PC-9 (cell line): ENCODE results near the gene RUFY3.

Experiments used
- CTCF ChIP-seq: fragments of 200-600 bp; sonication (generic); conservative IDR thresholded peaks from 2 replicates; pipeline ENCODE4 v1.6.1; 2017; ENCODE audit warnings: mixed run types, antibody characterized with exemption, mild to moderate bottlenecking, moderate library complexity
- EZH2 ChIP-seq: fragments of 200-600 bp; sonication (generic); IDR thresholded peaks from 2 replicates; pipeline ENCODE4 v1.8.0; 2017; ENCODE audit warnings: antibody characterized with exemption, low read depth

GRCh38 chr4:70778888-70779422 is 57.2 kb downstream of the RUFY3 start:
- TF ChIP-seq CTCF (no peak), EZH2 (no peak)
